K562 (cell line): ENCODE data around the gene UBE2D2. TPM values are rescaled to one million over a fixed set of nuclear protein-coding genes. Genes with fewer than 3 reads are reported as not detected.
A peak's percentile ranks its signal among the peaks of the same experiment; 100 is the strongest.

Experiments
- FOXM1 ChIP-seq, 2 experiments: fragments of 450-650 bp in 1 of 2; sonication (generic) in 1 of 2; formaldehyde crosslinking in 1 of 2; IDR thresholded peaks; 2 replicates each; pipeline versions ENCODE4 v1.6.1 to v1.9.0; 2017 to 2022; ENCODE audit warnings: low read depth in 2 of 2, mild to moderate bottlenecking in 2 of 2, missing genetic modification reagents in 1 of 2, moderate library complexity in 1 of 2
- HNRNPUL1 ChIP-seq: fragments of 200-400 bp; formaldehyde crosslinking; IDR thresholded peaks from 2 replicates; pipeline ENCODE4 v1.6.1; 2017; ENCODE audit warnings: low read length
- MAX ChIP-seq: sonication (generic); formaldehyde crosslinking; IDR thresholded peaks from 2 replicates; pipeline ENCODE4 v1.9.0; 2022; ENCODE audit warnings: mild to moderate bottlenecking, missing genetic modification reagents
- NR4A1 ChIP-seq, 2 experiments: fragments of 250-450 bp in 1 of 2; fragments of 450-650 bp in 1 of 2; sonication (Bioruptor Pico) in 1 of 2; IDR thresholded peaks; 2 replicates each; pipeline versions ENCODE4 v1.4.0 to v1.6.1; 2016 to 2020; ENCODE audit warnings: mild to moderate bottlenecking in 2 of 2, missing compliant biosample characterization in 1 of 2, missing genetic modification characterization in 1 of 2, moderate library complexity in 1 of 2
- PHF8 ChIP-seq: fragments of 200-600 bp; sonication (generic); IDR thresholded peaks from 2 replicates; pipeline ENCODE4 v1.6.1; 2012; ENCODE audit warnings: mixed run types, mild to moderate bottlenecking, inconsistent platforms, low read length, moderate library complexity, borderline replicate concordance
- PTRF ChIP-seq: fragments of 450-650 bp; IDR thresholded peaks from 2 replicates; pipeline ENCODE4 v1.6.1; 2016; ENCODE audit warnings: mild to moderate bottlenecking, missing genetic modification characterization, missing compliant biosample characterization
- STAG1 ChIP-seq: sonication (generic); formaldehyde crosslinking; IDR thresholded peaks from 2 replicates; pipeline ENCODE4 v1.5.0; 2020; ENCODE audit warnings: missing genetic modification reagents, borderline replicate concordance
- TBP ChIP-seq: optimal IDR thresholded peaks from 2 replicates; pipeline ENCODE3; 2011; ENCODE audit warnings: low read depth, low read length, improper control_type of control experiment
- U2AF1 ChIP-seq: fragments of 200-400 bp; formaldehyde crosslinking; optimal IDR thresholded peaks from 2 replicates; pipeline ENCODE3; 2017; ENCODE audit warnings: mild to moderate bottlenecking, low read depth, low read length, moderate library complexity
- ZC3H4 ChIP-seq: sonication (generic); formaldehyde crosslinking; IDR thresholded peaks from 2 replicates; pipeline ENCODE4 v1.9.0; 2021; ENCODE audit warnings: missing genetic modification reagents, borderline replicate concordance
- ZC3H8 ChIP-seq: fragments of 450-650 bp; IDR thresholded peaks from 2 replicates; pipeline ENCODE4 v1.6.1; 2017
- ZNF583 ChIP-seq: fragments of 250-450 bp; sonication (Bioruptor Pico); IDR thresholded peaks from 2 replicates; pipeline ENCODE4 v1.4.0; 2020
- polyA plus RNA-seq, 8 experiments: library from polyadenylated mRNA; depleted of rRNA in 4 of 8; stranded (reverse) in 5 of 8; unstranded in 3 of 8; fragments of >200 nt; fragmentation: Nextera tagmentation in 2 of 8; fragmentation: Illumina TruSeq in 1 of 8; extraction: Ambion mirVana in 2 of 8; extraction: Trizol in 1 of 8; gene quantifications; 2 replicates each; pipeline versions ENCODE4 v1.2.1 to v1.2.3, GENCODE V29; 2011 to 2014; ENCODE audit warnings: inconsistent platforms in 1 of 8, missing spikeins in 1 of 8
- total RNA-seq, 7 experiments: library from RNA; depleted of rRNA in 6 of 7; stranded (reverse); fragments of >200 nt in 6 of 7; fragmentation: Illumina TruSeq in 2 of 7; extraction: Trizol in 2 of 7; gene quantifications; 2 replicates each; pipeline versions ENCODE4 v1.2.1 to v1.2.3, GENCODE V29; 2011 to 2021; ENCODE audit warnings: low replicate concordance in 1 of 7
- TF ChIP-seq, protein P1 (sequence below): fragments of 450-650 bp; formaldehyde crosslinking; IDR thresholded peaks from 2 replicates; pipeline ENCODE4 v1.4.0; 2020; ENCODE audit warnings: mild to moderate bottlenecking, mixed read lengths
- TF ChIP-seq, protein P2 (sequence below): fragments of 450-650 bp; IDR thresholded peaks from 2 replicates; pipeline ENCODE4 v1.6.1; 2017; ENCODE audit warnings: mild to moderate bottlenecking, moderate library complexity
- TF ChIP-seq, protein P3 (sequence below): fragments of 450-650 bp; IDR thresholded peaks from 2 replicates; pipeline ENCODE4 v1.6.1; 2016; ENCODE audit warnings: antibody characterized with exemption
- TF ChIP-seq, protein P4 (sequence below): fragments of 250-450 bp; sonication (Bioruptor Pico); IDR thresholded peaks from 2 replicates; pipeline ENCODE4 v1.4.0; 2020; ENCODE audit warnings: mild to moderate bottlenecking, moderate library complexity, borderline replicate concordance

UBE2D2 gene
- total and polyA plus RNA-seq, 9 of the 15 experiments (the other 6 are each of a cell fraction or from before 2014, with no cell fraction given), result 53.6 to 198 (median 122) TPM

- TF ChIP-seq, protein P1, sequence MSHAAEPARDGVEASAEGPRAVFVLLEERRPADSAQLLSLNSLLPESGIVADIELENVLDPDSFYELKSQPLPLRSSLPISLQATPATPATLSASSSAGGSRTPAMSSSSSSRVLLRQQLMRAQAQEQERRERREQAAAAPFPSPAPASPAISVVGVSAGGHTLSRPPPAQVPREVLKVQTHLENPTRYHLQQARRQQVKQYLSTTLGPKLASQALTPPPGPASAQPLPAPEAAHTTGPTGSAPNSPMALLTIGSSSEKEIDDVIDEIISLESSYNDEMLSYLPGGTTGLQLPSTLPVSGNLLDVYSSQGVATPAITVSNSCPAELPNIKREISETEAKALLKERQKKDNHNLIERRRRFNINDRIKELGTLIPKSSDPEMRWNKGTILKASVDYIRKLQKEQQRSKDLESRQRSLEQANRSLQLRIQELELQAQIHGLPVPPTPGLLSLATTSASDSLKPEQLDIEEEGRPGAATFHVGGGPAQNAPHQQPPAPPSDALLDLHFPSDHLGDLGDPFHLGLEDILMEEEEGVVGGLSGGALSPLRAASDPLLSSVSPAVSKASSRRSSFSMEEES (CRISPR knock-in tag), result no peak
- no peak; the same call in 1 of the 2 replicates for TF ChIP-seq PHF8
- TF ChIP-seq ZC3H4 (CRISPR knock-in tag), result no peak
- TF ChIP-seq, protein P2, sequence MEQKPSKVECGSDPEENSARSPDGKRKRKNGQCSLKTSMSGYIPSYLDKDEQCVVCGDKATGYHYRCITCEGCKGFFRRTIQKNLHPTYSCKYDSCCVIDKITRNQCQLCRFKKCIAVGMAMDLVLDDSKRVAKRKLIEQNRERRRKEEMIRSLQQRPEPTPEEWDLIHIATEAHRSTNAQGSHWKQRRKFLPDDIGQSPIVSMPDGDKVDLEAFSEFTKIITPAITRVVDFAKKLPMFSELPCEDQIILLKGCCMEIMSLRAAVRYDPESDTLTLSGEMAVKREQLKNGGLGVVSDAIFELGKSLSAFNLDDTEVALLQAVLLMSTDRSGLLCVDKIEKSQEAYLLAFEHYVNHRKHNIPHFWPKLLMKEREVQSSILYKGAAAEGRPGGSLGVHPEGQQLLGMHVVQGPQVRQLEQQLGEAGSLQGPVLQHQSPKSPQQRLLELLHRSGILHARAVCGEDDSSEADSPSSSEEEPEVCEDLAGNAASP, result no peak
- TF ChIP-seq, protein P3, sequence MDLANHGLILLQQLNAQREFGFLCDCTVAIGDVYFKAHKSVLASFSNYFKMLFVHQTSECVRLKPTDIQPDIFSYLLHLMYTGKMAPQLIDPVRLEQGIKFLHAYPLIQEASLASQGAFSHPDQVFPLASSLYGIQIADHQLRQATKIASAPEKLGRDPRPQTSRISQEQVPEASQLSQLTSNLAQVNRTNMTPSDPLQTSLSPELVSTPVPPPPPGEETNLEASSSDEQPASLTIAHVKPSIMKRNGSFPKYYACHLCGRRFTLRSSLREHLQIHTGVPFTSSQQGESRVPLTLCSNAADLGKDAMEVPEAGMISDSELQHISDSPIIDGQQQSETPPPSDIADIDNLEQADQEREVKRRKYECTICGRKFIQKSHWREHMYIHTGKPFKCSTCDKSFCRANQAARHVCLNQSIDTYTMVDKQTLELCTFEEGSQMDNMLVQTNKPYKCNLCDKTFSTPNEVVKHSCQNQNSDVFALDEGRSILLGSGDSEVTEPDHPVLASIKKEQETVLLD, result no peak; the same call in 1 of the 2 replicates
- TF ChIP-seq, protein P4, sequence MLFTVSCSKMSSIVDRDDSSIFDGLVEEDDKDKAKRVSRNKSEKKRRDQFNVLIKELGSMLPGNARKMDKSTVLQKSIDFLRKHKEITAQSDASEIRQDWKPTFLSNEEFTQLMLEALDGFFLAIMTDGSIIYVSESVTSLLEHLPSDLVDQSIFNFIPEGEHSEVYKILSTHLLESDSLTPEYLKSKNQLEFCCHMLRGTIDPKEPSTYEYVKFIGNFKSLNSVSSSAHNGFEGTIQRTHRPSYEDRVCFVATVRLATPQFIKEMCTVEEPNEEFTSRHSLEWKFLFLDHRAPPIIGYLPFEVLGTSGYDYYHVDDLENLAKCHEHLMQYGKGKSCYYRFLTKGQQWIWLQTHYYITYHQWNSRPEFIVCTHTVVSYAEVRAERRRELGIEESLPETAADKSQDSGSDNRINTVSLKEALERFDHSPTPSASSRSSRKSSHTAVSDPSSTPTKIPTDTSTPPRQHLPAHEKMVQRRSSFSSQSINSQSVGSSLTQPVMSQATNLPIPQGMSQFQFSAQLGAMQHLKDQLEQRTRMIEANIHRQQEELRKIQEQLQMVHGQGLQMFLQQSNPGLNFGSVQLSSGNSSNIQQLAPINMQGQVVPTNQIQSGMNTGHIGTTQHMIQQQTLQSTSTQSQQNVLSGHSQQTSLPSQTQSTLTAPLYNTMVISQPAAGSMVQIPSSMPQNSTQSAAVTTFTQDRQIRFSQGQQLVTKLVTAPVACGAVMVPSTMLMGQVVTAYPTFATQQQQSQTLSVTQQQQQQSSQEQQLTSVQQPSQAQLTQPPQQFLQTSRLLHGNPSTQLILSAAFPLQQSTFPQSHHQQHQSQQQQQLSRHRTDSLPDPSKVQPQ (CRISPR knock-in tag), result no peak
- TF ChIP-seq ZNF583, result no peak
- peak; percentile 49 for TF ChIP-seq TBP
- peak; percentile 92 for TF ChIP-seq MAX
- TF ChIP-seq FOXM1 (IDR thresholded peaks at IDR 0.05; ENCODE audit: low read depth), result peak; percentile 82
- TF ChIP-seq FOXM1 (CRISPR knock-in tag; IDR thresholded peaks at IDR 0.05; ENCODE audit: low read depth), result no peak
- no peak for TF ChIP-seq NR4A1 (CRISPR knock-in tag; IDR thresholded peaks at IDR 0.05)
- TF ChIP-seq NR4A1 (tag; IDR thresholded peaks at IDR 0.05), result no peak; the same call in 1 of the 2 replicates
- TF ChIP-seq PTRF (tag), result no peak
- TF ChIP-seq HNRNPUL1, result no peak
- TF ChIP-seq ZC3H8, result no peak
- no peak for TF ChIP-seq U2AF1
- no peak for TF ChIP-seq STAG1 (CRISPR knock-in tag)
Measured at GRCh38 chr5:139669662-139670368, 108.7 kb downstream of the UBE2D2 start (continued).
